WTC11 (cell line): ENCODE results near the gene EBPL.

Experiments
- CREB1 ChIP-seq: sonication (generic); formaldehyde crosslinking; IDR thresholded peaks from 2 replicates; pipeline ENCODE4 v1.8.0; 2023; ENCODE audit warnings: mild to moderate bottlenecking, missing genetic modification reagents
- FOXP1 ChIP-seq: sonication (generic); formaldehyde crosslinking; IDR thresholded peaks from 2 replicates; pipeline ENCODE4 v1.8.0; 2022; ENCODE audit warnings: missing genetic modification reagents, mild to moderate bottlenecking, moderate library complexity, borderline replicate concordance
- ZNF317 ChIP-seq: sonication (generic); formaldehyde crosslinking; IDR thresholded peaks from 2 replicates; pipeline ENCODE4 v1.8.1; 2023; ENCODE audit warnings: low read depth, mild to moderate bottlenecking, moderate library complexity, missing genetic modification reagents, borderline replicate concordance
- TF ChIP-seq, protein P1 (sequence below): sonication (generic); formaldehyde crosslinking; IDR thresholded peaks from 2 replicates; pipeline ENCODE4 v1.8.0; 2022; ENCODE audit warnings: mild to moderate bottlenecking, missing genetic modification reagents
- TF ChIP-seq, protein P2 (sequence below): fragments of 200-600 bp; IDR thresholded peaks from 2 replicates; pipeline ENCODE4 v1.8.0; 2022; ENCODE audit warnings: antibody characterized with exemption
- TF ChIP-seq, protein P3 (sequence below): sonication (generic); formaldehyde crosslinking; IDR thresholded peaks from 2 replicates; pipeline ENCODE4 v1.8.1; 2023; ENCODE audit warnings: mild to moderate bottlenecking, missing genetic modification reagents, moderate library complexity

DNA sequence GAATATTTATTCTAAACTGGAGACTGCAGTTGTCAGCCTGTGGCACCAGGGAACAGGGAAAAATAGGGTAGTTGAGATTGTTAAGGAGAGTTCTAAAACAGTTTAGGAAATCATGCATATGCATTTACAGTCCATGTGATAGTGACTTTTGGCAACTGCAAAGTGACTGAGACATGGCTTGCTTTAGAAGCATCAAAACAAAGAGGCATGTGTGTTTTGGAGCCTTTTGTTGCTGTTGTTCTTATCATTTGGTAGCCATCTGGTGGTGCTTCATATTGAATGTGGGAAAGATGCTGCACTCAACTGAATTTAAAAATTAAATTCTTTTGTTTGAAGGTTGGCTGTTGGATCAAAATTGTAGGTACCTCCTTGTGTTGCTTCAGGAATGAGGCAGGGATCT is 10.2 kb upstream of the EBPL start:
- no peak for TF ChIP-seq FOXP1 (CRISPR knock-in tag)
- TF ChIP-seq, protein P1, sequence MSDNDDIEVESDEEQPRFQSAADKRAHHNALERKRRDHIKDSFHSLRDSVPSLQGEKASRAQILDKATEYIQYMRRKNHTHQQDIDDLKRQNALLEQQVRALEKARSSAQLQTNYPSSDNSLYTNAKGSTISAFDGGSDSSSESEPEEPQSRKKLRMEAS (CRISPR knock-in tag) = no peak
- TF ChIP-seq, protein P2, sequence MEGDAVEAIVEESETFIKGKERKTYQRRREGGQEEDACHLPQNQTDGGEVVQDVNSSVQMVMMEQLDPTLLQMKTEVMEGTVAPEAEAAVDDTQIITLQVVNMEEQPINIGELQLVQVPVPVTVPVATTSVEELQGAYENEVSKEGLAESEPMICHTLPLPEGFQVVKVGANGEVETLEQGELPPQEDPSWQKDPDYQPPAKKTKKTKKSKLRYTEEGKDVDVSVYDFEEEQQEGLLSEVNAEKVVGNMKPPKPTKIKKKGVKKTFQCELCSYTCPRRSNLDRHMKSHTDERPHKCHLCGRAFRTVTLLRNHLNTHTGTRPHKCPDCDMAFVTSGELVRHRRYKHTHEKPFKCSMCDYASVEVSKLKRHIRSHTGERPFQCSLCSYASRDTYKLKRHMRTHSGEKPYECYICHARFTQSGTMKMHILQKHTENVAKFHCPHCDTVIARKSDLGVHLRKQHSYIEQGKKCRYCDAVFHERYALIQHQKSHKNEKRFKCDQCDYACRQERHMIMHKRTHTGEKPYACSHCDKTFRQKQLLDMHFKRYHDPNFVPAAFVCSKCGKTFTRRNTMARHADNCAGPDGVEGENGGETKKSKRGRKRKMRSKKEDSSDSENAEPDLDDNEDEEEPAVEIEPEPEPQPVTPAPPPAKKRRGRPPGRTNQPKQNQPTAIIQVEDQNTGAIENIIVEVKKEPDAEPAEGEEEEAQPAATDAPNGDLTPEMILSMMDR = no peak
- no peak for TF ChIP-seq ZNF317
- no peak for TF ChIP-seq CREB1 (CRISPR knock-in tag)
- TF ChIP-seq, protein P3, sequence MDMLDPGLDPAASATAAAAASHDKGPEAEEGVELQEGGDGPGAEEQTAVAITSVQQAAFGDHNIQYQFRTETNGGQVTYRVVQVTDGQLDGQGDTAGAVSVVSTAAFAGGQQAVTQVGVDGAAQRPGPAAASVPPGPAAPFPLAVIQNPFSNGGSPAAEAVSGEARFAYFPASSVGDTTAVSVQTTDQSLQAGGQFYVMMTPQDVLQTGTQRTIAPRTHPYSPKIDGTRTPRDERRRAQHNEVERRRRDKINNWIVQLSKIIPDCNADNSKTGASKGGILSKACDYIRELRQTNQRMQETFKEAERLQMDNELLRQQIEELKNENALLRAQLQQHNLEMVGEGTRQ (CRISPR knock-in tag) = no peak
